ENCODE measurements around the gene PAPOLA. TPM values are rescaled to one million over a fixed set of nuclear protein-coding genes. Genes with fewer than 3 reads are reported as not detected.

The PAPOLA gene
- total and polyA plus RNA-seq, 9 of the 15 experiments (the other 6 are each of a cell fraction or from before 2014, with no cell fraction given): 51.1 to 199 (median 95.8) TPM

DNA sequence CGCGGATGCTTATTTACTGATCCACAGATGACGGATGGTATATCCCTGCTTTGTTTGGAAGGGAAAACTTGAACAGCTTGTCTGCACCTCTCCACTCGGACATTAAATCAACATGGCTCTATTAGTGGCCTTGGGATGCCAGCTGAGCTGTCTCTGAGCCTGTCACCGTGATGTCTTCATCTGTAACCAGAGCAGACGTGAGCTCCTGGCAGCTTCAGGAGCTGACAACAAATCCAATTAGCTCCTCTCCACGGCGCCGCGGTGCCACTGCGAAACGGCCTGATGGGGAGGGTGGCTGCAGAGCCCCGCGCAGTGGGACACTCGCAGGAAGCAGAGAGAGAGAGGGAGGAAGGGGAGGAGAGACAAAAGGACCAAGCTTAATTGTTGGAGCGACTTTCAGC lies 112.3 kb downstream of the PAPOLA start (continued):
- TF ChIP-seq, protein P1, sequence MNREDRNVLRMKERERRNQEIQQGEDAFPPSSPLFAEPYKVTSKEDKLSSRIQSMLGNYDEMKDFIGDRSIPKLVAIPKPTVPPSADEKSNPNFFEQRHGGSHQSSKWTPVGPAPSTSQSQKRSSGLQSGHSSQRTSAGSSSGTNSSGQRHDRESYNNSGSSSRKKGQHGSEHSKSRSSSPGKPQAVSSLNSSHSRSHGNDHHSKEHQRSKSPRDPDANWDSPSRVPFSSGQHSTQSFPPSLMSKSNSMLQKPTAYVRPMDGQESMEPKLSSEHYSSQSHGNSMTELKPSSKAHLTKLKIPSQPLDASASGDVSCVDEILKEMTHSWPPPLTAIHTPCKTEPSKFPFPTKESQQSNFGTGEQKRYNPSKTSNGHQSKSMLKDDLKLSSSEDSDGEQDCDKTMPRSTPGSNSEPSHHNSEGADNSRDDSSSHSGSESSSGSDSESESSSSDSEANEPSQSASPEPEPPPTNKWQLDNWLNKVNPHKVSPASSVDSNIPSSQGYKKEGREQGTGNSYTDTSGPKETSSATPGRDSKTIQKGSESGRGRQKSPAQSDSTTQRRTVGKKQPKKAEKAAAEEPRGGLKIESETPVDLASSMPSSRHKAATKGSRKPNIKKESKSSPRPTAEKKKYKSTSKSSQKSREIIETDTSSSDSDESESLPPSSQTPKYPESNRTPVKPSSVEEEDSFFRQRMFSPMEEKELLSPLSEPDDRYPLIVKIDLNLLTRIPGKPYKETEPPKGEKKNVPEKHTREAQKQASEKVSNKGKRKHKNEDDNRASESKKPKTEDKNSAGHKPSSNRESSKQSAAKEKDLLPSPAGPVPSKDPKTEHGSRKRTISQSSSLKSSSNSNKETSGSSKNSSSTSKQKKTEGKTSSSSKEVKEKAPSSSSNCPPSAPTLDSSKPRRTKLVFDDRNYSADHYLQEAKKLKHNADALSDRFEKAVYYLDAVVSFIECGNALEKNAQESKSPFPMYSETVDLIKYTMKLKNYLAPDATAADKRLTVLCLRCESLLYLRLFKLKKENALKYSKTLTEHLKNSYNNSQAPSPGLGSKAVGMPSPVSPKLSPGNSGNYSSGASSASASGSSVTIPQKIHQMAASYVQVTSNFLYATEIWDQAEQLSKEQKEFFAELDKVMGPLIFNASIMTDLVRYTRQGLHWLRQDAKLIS (CRISPR knock-in tag; IDR thresholded peaks at IDR 0.05): no peak
- no peak for TF ChIP-seq ZNF165 (CRISPR knock-in tag; IDR thresholded peaks at IDR 0.05; ENCODE audit: borderline replicate concordance)
- no peak for TF ChIP-seq CEBPB (tag; IDR thresholded peaks at IDR 0.05)
- no peak for TF ChIP-seq ZNF445 (CRISPR knock-in tag; IDR thresholded peaks at IDR 0.05; ENCODE audit: low read depth)
- TF ChIP-seq, protein P2, sequence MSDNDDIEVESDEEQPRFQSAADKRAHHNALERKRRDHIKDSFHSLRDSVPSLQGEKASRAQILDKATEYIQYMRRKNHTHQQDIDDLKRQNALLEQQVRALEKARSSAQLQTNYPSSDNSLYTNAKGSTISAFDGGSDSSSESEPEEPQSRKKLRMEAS (CRISPR knock-in tag; IDR thresholded peaks at IDR 0.05): no peak
- TF ChIP-seq ZNF263 (CRISPR knock-in tag; IDR thresholded peaks at IDR 0.05; ENCODE audit: borderline replicate concordance): no peak
- TF ChIP-seq CSDE1 (IDR thresholded peaks at IDR 0.05): no peak
- TF ChIP-seq, protein P3, sequence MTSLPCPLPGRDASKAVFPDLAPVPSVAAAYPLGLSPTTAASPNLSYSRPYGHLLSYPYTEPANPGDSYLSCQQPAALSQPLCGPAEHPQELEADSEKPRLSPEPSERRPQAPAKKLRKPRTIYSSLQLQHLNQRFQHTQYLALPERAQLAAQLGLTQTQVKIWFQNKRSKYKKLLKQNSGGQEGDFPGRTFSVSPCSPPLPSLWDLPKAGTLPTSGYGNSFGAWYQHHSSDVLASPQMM (CRISPR knock-in tag; IDR thresholded peaks at IDR 0.05): no peak
- TF ChIP-seq TFAM (CRISPR knock-in tag; conservative IDR thresholded peaks at IDR 0.05): no peak

All from K562 (cell line).